ENCODE results near the gene SYNM. TPM values are rescaled to one million over a fixed set of nuclear protein-coding genes. Genes with fewer than 3 reads are reported as not detected.

The SYNM gene
- total and polyA plus RNA-seq, 8 donors = 2.0 to 4.5 (median 3.3) TPM

GRCh38 chr15:99163271-99164062 is 58.6 kb downstream of the SYNM start:
- Histone ChIP-seq H3K36me3 (peaks cover 0 to 8% (median 0%) of the 10 kb centered on the region in 3 donors), H3K4me3 (no peak overlapping the region), H3K4me1 (no peaks in the 10 kb centered on the region), H3K27me3 (no peaks in the 10 kb centered on the region), H3K9me3 (no peaks in the 10 kb centered on the region), H3K27ac (no peak overlapping the region)
- intact Hi-C loops (cut with DNase I) = no loop called here
- FAIRE-seq (no peak), ATAC-seq (peak in 1 of 4 donors; percentile 55), DNase-seq (no peak)
- 85 to 97% methylated on average over 4 of the region's 4 CpGs for WGBS, 2 donors
- TF ChIP-seq CTCF (IDR thresholded peaks at IDR 0.05) = no peak

GRCh38 chr15:99164119-99164518 is 59.2 kb downstream of the SYNM start:
- no peaks in the 10 kb centered on the region for H3K9me3 ChIP-seq
- no peaks in the 10 kb centered on the region for H3K27me3 ChIP-seq
- no peak overlapping the region for H3K27ac ChIP-seq
- DNase-seq (no peak), FAIRE-seq (no peak), ATAC-seq (no peak)
- no peak for TF ChIP-seq CTCF (IDR thresholded peaks at IDR 0.05)
- H3K4me3 ChIP-seq = no peak overlapping the region
- 97% methylated on average over 3 of the region's 3 CpGs for WGBS, 2 donors
- intact Hi-C loops (cut with DNase I) = no loop called here
- no peaks in the 10 kb centered on the region for H3K4me1 ChIP-seq
- H3K36me3 ChIP-seq = peaks cover 0 to 8% (median 0%) of the 10 kb centered on the region in 3 donors

GRCh38 chr15:99165020-99165790 is 60.3 kb downstream of the SYNM start:
- Histone ChIP-seq H3K36me3 (peaks cover 0 to 8% (median 0%) of the 10 kb centered on the region in 3 donors), H3K4me3 (no peak overlapping the region), H3K27me3 (no peaks in the 10 kb centered on the region), H3K4me1 (no peaks in the 10 kb centered on the region), H3K9me3 (no peaks in the 10 kb centered on the region), H3K27ac (no peak overlapping the region)
- ATAC-seq = no peak
- no peak for FAIRE-seq
- DNase-seq = no peak
- intact Hi-C loops (cut with DNase I) = no loop called here
- WGBS, 2 donors = 84 to 88% methylated on average over 3 of the region's 3 CpGs
- TF ChIP-seq CTCF (IDR thresholded peaks at IDR 0.05) = no peak

GRCh38 chr15:99165956-99166689 is 61.2 kb downstream of the SYNM start:
- Histone ChIP-seq H3K27ac (no peak overlapping the region), H3K4me1 (no peaks in the 10 kb centered on the region), H3K27me3 (no peaks in the 10 kb centered on the region), H3K9me3 (no peaks in the 10 kb centered on the region), H3K36me3 (peaks cover 0 to 8% (median 0%) of the 10 kb centered on the region in 3 donors), H3K4me3 (no peak overlapping the region)
- TF ChIP-seq CTCF (IDR thresholded peaks at IDR 0.05) = no peak
- 87 to 89% methylated on average over 23 of the region's 23 CpGs for WGBS, 2 donors
- ATAC-seq = no peak
- DNase-seq = no peak
- FAIRE-seq = no peak
- intact Hi-C loops (cut with DNase I) = no loop called here
